Vagina (tissue), 2 donors: ENCODE measurements around the gene LTBP2.

Experiments
- POLR2A ChIP-seq, 2 donors: fragments of 450-650 bp; IDR thresholded peaks; one replicate each; pipeline ENCODE4 v1.6.1; 2017; ENCODE audit warnings: antibody characterized with exemption in 2 of 2, mild to moderate bottlenecking in 2 of 2, moderate library complexity in 2 of 2
- POLR2AphosphoS5 ChIP-seq, 2 donors: sonication (generic); formaldehyde crosslinking; IDR thresholded peaks; one replicate each; pipeline ENCODE4 v1.9.0; 2017; ENCODE audit warnings: antibody characterized with exemption in 2 of 2, mild to moderate bottlenecking in 2 of 2, low read depth in 1 of 2; ENCODE audit not compliant: insufficient read depth in 1 of 2
- TF ChIP-seq, protein P1 (sequence below), 3 experiments: fragments of 450-650 bp in 2 of 3; fragments of 200-600 bp in 1 of 3; sonication (generic) in 1 of 3; IDR thresholded peaks; one replicate each; pipeline ENCODE4 v1.5.1; 2017 to 2019; ENCODE audit warnings: antibody characterized with exemption in 3 of 3, mild to moderate bottlenecking in 2 of 3, moderate library complexity in 2 of 3

DNA sequence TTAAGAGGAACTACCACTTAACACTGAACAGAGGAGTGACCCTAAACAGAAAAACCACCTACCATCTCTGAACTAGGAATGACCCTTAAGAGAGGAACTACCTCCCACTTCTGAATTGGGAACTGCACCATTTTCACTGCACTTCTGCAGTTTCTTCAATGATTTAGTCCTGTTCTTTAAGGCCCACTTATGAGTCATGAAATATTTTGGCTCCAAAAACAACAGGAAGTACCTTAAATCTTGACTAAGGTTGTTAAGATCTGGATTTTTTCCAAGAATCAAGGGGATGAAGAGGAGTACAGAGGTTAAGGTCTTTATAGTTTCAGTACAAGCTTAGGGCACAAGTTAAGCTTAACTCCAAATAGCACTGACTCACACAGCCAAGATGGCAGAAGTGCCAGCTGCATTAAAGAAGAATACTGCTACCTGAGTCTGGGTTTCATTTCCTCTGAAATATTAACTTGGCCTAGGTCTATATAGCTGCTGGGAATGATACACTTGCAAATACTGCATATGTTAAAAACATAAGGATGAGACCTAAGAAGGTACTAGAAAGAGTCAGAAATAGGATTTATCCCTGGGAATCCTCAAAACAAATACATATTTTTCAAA, 123.1 kb downstream of the LTBP2 start:
- TF ChIP-seq, protein P1, sequence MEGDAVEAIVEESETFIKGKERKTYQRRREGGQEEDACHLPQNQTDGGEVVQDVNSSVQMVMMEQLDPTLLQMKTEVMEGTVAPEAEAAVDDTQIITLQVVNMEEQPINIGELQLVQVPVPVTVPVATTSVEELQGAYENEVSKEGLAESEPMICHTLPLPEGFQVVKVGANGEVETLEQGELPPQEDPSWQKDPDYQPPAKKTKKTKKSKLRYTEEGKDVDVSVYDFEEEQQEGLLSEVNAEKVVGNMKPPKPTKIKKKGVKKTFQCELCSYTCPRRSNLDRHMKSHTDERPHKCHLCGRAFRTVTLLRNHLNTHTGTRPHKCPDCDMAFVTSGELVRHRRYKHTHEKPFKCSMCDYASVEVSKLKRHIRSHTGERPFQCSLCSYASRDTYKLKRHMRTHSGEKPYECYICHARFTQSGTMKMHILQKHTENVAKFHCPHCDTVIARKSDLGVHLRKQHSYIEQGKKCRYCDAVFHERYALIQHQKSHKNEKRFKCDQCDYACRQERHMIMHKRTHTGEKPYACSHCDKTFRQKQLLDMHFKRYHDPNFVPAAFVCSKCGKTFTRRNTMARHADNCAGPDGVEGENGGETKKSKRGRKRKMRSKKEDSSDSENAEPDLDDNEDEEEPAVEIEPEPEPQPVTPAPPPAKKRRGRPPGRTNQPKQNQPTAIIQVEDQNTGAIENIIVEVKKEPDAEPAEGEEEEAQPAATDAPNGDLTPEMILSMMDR (IDR thresholded peaks at IDR 0.05) = no peak
- TF ChIP-seq POLR2AphosphoS5 (IDR thresholded peaks at IDR 0.05; ENCODE audit: insufficient read depth in 1 of 2, low read depth in 1 of 2) (no peak), POLR2A (IDR thresholded peaks at IDR 0.05) (no peak)
